IMR-90 (cell line): Measurements from ENCODE around the gene HIVEP3.

Source experiments
- FOS ChIP-seq: fragments of 150-350 bp; IDR thresholded peaks from 2 replicates; pipeline ENCODE4 v1.6.1; 2016; ENCODE audit warnings: low read depth, low read length
- POLR2A ChIP-seq: IDR thresholded peaks from 2 replicates; pipeline ENCODE4 v1.6.1; 2012; ENCODE audit warnings: mild to moderate bottlenecking, low read depth, low read length
- RAD21 ChIP-seq: IDR thresholded peaks from 2 replicates; pipeline ENCODE4 v1.6.1; 2012; ENCODE audit warnings: low read length, improper control_type of control experiment
- SMC3 ChIP-seq: fragments of 150-350 bp; IDR thresholded peaks from 2 replicates; pipeline ENCODE4 v1.6.1; 2016; ENCODE audit warnings: low read depth, mild to moderate bottlenecking, antibody characterized with exemption, low read length, moderate library complexity
- TF ChIP-seq, protein P1 (sequence below): conservative IDR thresholded peaks from 2 replicates; pipeline ENCODE4 v1.5.1; 2012; ENCODE audit warnings: mild to moderate bottlenecking, low read depth, low read length, improper control_type of control experiment
- TF ChIP-seq, protein P2 (sequence below): fragments of 150-350 bp; IDR thresholded peaks from 2 replicates; pipeline ENCODE4 v1.6.1; 2017; ENCODE audit warnings: mild to moderate bottlenecking, antibody characterized with exemption, low read length, low read depth

DNA sequence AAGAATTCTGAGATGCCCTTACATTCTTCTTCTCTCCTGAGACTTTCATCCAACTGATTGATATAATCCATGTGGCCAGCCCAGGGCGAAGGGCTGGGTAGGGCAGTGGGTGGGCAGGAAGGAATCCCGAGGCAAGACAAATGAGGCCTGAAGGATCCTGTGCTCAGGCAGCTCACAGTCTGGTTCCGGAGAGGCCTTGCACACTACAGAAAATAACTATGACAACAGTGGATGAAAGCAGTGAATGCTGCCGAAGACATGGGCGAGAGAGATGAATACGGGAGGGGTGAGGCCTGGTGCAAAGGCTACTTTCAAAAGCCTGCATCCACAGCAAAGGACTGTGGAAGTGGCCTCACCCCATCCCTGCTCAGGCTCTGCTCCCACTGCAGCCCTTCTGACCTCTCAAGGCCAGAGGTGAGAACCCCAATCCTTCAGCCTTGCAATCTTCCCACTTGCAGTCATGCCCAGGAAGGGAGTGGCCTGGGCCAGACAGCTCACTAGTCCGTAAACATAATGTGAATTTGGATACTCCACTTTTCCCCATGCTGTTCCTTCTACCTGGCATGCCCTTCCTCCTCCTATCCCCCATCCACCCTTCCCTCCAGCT is 250.6 kb downstream of the HIVEP3 start:
- TF ChIP-seq, protein P1, sequence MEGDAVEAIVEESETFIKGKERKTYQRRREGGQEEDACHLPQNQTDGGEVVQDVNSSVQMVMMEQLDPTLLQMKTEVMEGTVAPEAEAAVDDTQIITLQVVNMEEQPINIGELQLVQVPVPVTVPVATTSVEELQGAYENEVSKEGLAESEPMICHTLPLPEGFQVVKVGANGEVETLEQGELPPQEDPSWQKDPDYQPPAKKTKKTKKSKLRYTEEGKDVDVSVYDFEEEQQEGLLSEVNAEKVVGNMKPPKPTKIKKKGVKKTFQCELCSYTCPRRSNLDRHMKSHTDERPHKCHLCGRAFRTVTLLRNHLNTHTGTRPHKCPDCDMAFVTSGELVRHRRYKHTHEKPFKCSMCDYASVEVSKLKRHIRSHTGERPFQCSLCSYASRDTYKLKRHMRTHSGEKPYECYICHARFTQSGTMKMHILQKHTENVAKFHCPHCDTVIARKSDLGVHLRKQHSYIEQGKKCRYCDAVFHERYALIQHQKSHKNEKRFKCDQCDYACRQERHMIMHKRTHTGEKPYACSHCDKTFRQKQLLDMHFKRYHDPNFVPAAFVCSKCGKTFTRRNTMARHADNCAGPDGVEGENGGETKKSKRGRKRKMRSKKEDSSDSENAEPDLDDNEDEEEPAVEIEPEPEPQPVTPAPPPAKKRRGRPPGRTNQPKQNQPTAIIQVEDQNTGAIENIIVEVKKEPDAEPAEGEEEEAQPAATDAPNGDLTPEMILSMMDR: no peak
- TF ChIP-seq POLR2A (no peak), SMC3 (no peak), FOS (no peak), RAD21 (no peak)
- TF ChIP-seq, protein P2, sequence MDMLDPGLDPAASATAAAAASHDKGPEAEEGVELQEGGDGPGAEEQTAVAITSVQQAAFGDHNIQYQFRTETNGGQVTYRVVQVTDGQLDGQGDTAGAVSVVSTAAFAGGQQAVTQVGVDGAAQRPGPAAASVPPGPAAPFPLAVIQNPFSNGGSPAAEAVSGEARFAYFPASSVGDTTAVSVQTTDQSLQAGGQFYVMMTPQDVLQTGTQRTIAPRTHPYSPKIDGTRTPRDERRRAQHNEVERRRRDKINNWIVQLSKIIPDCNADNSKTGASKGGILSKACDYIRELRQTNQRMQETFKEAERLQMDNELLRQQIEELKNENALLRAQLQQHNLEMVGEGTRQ: no peak
